ENCODE measurements around the gene VPS4A. TPM values are rescaled to one million over a fixed set of nuclear protein-coding genes. Genes with fewer than 3 reads are reported as not detected.

Gene VPS4A
- total and polyA plus RNA-seq, 3 donors from 2014 or later = 31.9 to 43.1 (median 39.8) TPM

- Histone ChIP-seq H3K27me3 (no peaks in the 10 kb centered on the region), H3K36me3 (ENCODE audit: low read depth, missing control alignments) (no peaks in the 10 kb centered on the region), H3K9me3 (no peaks in the 10 kb centered on the region), H3K27ac (no peak overlapping the region), H3K4me3 (no peak overlapping the region), H3K4me1 (no peaks in the 10 kb centered on the region)
- WGBS, 2 donors = 81 to 85% methylated on average over 2 of the region's 2 CpGs
- TF ChIP-seq POLR2A (IDR thresholded peaks at IDR 0.05) = no peak
- TF ChIP-seq, protein P1, sequence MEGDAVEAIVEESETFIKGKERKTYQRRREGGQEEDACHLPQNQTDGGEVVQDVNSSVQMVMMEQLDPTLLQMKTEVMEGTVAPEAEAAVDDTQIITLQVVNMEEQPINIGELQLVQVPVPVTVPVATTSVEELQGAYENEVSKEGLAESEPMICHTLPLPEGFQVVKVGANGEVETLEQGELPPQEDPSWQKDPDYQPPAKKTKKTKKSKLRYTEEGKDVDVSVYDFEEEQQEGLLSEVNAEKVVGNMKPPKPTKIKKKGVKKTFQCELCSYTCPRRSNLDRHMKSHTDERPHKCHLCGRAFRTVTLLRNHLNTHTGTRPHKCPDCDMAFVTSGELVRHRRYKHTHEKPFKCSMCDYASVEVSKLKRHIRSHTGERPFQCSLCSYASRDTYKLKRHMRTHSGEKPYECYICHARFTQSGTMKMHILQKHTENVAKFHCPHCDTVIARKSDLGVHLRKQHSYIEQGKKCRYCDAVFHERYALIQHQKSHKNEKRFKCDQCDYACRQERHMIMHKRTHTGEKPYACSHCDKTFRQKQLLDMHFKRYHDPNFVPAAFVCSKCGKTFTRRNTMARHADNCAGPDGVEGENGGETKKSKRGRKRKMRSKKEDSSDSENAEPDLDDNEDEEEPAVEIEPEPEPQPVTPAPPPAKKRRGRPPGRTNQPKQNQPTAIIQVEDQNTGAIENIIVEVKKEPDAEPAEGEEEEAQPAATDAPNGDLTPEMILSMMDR (IDR thresholded peaks at IDR 0.05) = no peak
- intact Hi-C loops (cut with DNase I; ENCODE audit: low total_unique reads) = no loop called here
- no peak for DNase-seq
Observed at GRCh38 chr16:69365901-69366300, 54.8 kb downstream of the VPS4A start.

- no peaks in the 10 kb centered on the region for H3K4me1 ChIP-seq
- TF ChIP-seq POLR2A (IDR thresholded peaks at IDR 0.05) = no peak
- TF ChIP-seq, protein P1 (IDR thresholded peaks at IDR 0.05) = no peak
- intact Hi-C loops (cut with DNase I; ENCODE audit: low total_unique reads) = no loop called here
- H3K9me3 ChIP-seq = no peaks in the 10 kb centered on the region
- 92 to 93% methylated on average over 7 of the region's 7 CpGs for WGBS, 2 donors
- H3K36me3 ChIP-seq (ENCODE audit: low read depth, missing control alignments) = no peaks in the 10 kb centered on the region
- H3K27me3 ChIP-seq = no peaks in the 10 kb centered on the region
- H3K27ac ChIP-seq = no peak overlapping the region
- DNase-seq = no peak
- no peak overlapping the region for H3K4me3 ChIP-seq
Observed at GRCh38 chr16:69366431-69366830, 55.3 kb downstream of the VPS4A start.

GRCh38 chr16:69367980-69368379 is 56.8 kb downstream of the VPS4A start:
- no peak overlapping the region for H3K4me3 ChIP-seq
- no peaks in the 10 kb centered on the region for H3K9me3 ChIP-seq
- H3K27me3 ChIP-seq = no peaks in the 10 kb centered on the region
- no peaks in the 10 kb centered on the region for H3K4me1 ChIP-seq
- no peak overlapping the region for H3K27ac ChIP-seq
- H3K36me3 ChIP-seq (ENCODE audit: low read depth, missing control alignments) = no peaks in the 10 kb centered on the region
- intact Hi-C loops (cut with DNase I; ENCODE audit: low total_unique reads) = no loop called here
- WGBS, 2 donors = 76 to 82% methylated on average over 7 of the region's 7 CpGs
- no peak for TF ChIP-seq POLR2A (IDR thresholded peaks at IDR 0.05)
- TF ChIP-seq, protein P1 (IDR thresholded peaks at IDR 0.05) = no peak
- no peak for DNase-seq

DNA sequence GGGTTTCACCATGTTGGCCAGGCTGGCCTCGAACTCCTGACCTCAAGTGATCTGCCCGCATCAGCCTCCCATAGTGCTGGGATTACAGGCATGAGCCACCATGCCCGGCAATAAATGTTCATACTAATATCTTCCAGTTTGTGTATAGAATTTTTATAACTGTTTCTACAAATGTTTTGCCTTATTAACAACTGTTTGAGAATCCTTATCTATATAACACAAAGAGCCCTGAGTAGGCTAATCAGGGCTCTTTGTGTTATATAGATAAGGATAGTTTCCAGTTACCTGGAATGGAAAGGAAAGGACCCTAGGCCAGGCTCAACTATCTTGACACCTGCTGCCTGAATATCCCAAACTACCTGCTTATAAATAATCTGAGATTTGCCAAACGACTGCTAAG is 57.7 kb downstream of the VPS4A start:
- no peaks in the 10 kb centered on the region for H3K9me3 ChIP-seq
- no peak overlapping the region for H3K4me3 ChIP-seq
- DNase-seq = no peak
- no peak overlapping the region for H3K27ac ChIP-seq
- no peaks in the 10 kb centered on the region for H3K4me1 ChIP-seq
- H3K36me3 ChIP-seq (ENCODE audit: low read depth, missing control alignments) = no peaks in the 10 kb centered on the region
- 90 to 97% methylated on average over 4 of the region's 4 CpGs for WGBS, 2 donors
- no peaks in the 10 kb centered on the region for H3K27me3 ChIP-seq
- TF ChIP-seq, protein P1 (IDR thresholded peaks at IDR 0.05) = no peak
- no peak for TF ChIP-seq POLR2A (IDR thresholded peaks at IDR 0.05)
- intact Hi-C loops (cut with DNase I; ENCODE audit: low total_unique reads) = no loop called here

DNA sequence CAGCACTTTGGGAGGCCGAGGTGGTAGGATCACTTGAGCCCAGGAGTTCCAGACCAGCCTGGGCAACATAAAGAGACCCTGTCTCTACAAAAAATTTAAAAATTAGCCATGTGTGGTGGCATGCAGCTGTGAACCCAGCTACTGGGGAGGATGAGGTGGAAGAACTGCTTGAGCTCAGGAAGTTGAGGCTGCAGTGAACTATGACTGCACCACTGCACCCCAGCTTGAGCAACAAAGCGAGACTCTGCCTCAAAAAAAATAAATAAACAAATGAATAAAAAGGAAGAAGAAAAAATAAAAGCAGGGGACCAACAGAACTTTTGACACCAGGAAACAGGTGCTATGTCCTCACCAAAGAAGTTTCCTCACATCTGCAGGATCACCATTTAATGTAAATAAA is 60.4 kb downstream of the VPS4A start:
- no peak for DNase-seq
- Histone ChIP-seq H3K27me3 (no peaks in the 10 kb centered on the region), H3K27ac (no peak overlapping the region), H3K4me1 (no peaks in the 10 kb centered on the region), H3K36me3 (ENCODE audit: low read depth, missing control alignments) (no peaks in the 10 kb centered on the region), H3K9me3 (no peaks in the 10 kb centered on the region), H3K4me3 (no peak overlapping the region)
- intact Hi-C loops (cut with DNase I; ENCODE audit: low total_unique reads) = no loop called here
- TF ChIP-seq POLR2A (IDR thresholded peaks at IDR 0.05) = no peak
- TF ChIP-seq, protein P1 (IDR thresholded peaks at IDR 0.05) = no peak
- whole genome bisulfite sequencing, 2 donors = 92 to 93% methylated on average over 2 of the region's 2 CpGs

Measured in testis (tissue), 3 donors.